Mononuclear cell (primary cell): ENCODE results near the gene HIPK3. TPM values are rescaled to one million over a fixed set of nuclear protein-coding genes. Genes with fewer than 3 reads are reported as not detected.
"Not testable (repeated sequence)": the region's sequence is repeated elsewhere in the genome, so short reads cannot be mapped to it uniquely, and the experiment has no call there.

Experiments
- H3K27me3 ChIP-seq: 2 replicates; pipeline ENCODE4 v1.6.0; 2011; ENCODE audit warnings: low read length, control low read depth; ENCODE audit not compliant: insufficient read depth
- H3K4me1 ChIP-seq: 2 replicates; pipeline ENCODE4 v1.5.1; 2011; ENCODE audit warnings: mild to moderate bottlenecking, low read length, control low read depth; ENCODE audit not compliant: insufficient read depth
- H3K4me3 ChIP-seq: 2 replicates; pipeline ENCODE4 v1.5.1; 2011; ENCODE audit warnings: mild to moderate bottlenecking, low read length, moderate library complexity
- H3K9me3 ChIP-seq: 2 replicates; pipeline ENCODE4 v1.5.1; 2011; ENCODE audit warnings: low read depth, mild to moderate bottlenecking, control low read depth, low read length
- total RNA-seq: library from RNA; depleted of rRNA; stranded (reverse); fragments of >200 nt; gene quantifications from one replicate; pipeline ENCODE4 v1.2.3, GENCODE V29; 2012

Gene HIPK3
- total RNA-seq, 1 donor = 112 TPM

DNA sequence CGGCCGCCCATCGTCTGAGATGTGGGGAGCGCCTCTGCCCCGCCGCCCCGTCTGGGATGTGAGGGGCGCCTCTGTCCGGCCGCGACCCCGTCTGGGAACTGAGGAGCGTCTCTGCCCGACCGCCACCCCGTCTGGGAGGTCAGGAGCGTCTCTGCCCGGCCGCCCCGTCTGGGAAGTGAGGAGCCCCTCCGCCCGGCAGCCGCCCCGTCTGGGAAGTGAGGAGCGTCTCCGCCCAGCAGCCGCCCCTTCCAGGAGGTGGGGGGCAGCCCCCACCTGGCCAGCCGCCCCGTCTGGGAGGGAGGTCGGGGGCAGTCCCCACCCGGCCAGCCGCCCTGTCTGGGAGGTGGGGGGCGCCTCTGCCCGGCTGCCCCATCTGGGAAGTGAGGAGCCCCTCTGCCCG is 13.5 kb upstream of the HIPK3 start:
- not testable (repeated sequence) for H3K4me3 ChIP-seq, H3K27me3 ChIP-seq, H3K9me3 ChIP-seq, H3K4me1 ChIP-seq

DNA sequence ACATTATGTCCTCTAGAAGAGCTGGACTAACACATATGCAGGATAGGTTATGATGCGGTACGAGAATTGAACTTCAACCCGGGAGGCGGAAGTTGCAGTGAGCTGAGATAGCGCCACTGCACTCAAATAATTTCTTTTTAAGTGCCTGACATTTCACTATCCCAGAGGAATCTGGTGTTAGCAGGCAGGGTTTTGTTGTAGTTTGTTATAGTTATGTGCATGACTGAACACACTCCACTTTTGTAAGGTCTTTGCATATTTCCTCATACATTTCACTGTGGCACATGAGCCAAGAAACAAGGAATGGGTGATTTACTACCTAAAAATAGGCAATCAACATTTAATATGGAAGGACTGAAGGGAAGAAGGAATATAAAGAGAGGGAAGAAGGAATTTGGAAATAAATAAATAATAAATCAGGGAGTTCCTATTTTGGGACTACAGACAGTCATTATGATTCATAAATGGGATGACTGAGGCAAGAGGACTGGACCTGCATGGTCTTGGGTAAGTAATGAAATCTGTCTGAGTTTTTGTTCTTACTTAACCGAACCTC is 8.7 kb upstream of the HIPK3 start:
- H3K27me3 ChIP-seq = no peaks in the 10 kb centered on the region
- no peaks in the 10 kb centered on the region for H3K9me3 ChIP-seq
- H3K4me1 ChIP-seq = peaks cover 8% of the 10 kb centered on the region
- no peak overlapping the region for H3K4me3 ChIP-seq

DNA sequence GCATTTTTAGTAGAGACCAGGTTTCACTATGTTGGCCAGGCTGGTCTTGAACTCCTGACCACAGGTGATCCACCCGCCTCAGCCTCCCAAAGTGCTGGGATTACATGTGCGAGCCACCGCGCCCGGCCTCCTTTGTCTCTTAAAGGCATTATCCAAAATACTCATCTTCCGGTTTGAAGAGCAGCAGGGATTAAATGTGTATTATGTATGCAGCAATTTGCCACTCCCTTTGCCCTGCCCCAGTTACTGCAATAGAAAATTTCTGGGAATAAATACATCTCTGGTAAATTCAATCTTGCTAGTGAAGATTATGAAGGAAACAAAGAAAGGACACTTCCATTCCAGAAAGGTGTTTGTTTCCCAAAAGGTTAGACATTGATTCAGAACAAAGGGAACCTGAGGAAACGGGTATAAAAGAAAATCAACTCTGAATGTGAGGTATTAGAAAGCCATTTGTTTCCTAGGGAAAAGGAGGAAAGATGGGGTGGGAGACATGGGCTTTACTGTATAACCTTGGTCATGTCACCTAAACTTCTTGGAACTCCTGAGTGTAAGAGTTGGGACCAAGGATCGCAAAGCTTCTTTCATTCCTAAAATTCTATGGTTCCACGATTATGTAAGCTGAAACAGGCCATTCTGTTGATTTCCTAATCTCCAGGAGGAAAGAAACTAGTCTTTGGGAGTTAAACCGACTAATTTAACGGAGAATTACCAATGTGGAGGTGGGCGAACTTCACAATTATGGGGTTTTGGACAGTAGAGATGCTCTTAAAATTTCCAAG is 959 bp upstream of the HIPK3 start:
- Histone ChIP-seq H3K4me1 (peaks cover 26% of the 10 kb centered on the region), H3K27me3 (no peaks in the 10 kb centered on the region), H3K9me3 (no peaks in the 10 kb centered on the region), H3K4me3 (peak overlapping the region; percentile 91)

DNA sequence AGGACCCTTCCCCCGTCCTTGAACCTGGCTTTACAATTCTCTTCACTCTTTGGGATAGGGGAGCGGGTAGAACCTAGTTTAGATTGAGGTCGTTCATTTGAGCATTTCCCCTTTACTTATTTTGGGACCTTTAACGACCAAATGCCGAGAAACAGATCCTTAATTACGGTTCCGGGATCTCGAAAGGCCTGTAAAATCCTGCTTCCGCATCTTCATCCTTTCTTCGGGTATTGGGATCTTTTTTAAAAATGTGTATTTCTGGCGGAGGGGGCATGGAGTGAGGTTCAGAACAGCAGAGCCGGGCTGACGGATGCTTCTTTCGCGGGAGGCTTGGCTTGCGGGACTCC is 395 bp upstream of the HIPK3 start:
- peaks cover 32% of the 10 kb centered on the region for H3K4me1 ChIP-seq
- no peaks in the 10 kb centered on the region for H3K9me3 ChIP-seq
- H3K4me3 ChIP-seq = peak overlapping the region; percentile 91
- H3K27me3 ChIP-seq = no peaks in the 10 kb centered on the region

DNA sequence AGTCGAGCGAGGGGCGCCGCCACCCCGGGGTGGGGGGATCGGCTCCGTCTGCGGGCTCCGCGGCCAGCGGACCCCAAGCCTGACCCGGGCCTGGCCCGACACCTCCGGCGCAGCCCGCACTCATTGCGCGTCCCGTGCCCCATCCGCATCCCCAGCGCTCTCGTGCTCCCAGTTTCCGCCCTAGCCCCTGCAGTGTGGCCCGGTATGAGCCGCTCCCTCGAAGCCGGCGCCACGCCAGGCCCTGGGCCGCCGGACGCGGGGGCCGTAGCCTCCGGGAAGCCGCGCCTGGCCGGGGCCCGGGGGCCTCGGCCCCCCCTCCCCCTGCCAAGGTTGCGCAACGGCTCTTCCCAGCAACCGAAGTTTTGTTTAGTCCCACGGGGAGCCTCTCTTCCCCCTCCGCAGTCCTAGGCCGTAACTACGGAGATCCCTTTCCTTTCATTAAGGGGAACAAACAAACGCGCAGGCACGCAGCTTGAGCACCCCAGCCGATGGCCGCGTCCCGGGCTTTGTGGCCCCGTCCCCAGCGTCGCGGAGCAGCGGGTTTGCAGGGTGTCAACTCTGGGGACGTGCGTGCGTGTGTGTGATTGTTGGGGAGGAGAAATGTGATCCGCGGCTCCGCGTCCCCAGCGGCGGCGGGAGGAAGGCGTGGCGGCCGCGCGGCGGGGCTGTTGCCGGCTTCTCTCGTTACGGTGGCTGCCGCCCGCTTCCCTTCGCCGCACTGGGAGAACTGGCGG is 883 bp downstream of the HIPK3 start:
- Histone ChIP-seq H3K4me3 (peak overlapping the region; percentile 91), H3K27me3 (no peaks in the 10 kb centered on the region), H3K9me3 (no peaks in the 10 kb centered on the region), H3K4me1 (peaks cover 42% of the 10 kb centered on the region)

DNA sequence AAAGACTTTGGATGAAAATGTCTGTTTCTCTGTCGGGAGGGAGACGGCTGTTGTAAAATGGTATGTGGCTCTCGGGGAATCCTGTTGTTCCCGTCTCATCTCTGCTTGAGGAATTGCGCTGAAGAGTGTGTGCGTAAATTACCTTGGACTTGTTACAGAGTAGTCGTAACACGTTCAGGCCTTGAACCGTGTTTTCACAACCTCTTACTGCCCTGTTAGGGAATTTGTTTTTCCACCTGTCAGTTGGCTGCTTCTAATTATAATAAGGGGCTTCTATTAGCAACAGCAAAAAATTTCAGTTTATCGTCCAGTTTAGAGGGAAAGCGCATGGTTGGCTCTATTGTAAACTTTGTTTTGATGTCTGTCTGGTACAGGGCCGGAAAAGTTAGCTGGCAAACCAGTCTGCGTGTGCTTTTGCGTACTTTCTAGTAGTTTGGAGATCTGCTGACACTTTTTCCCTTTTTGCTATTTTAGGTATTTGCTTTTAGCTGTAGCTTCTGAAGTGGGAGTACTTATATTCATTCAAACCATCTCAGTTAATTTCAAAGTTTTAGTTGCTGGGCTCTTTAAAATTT is 1.5 kb downstream of the HIPK3 start:
- H3K9me3 ChIP-seq = no peaks in the 10 kb centered on the region
- peaks cover 46% of the 10 kb centered on the region for H3K4me1 ChIP-seq
- H3K4me3 ChIP-seq = peak overlapping the region; percentile 91
- H3K27me3 ChIP-seq = no peaks in the 10 kb centered on the region

DNA sequence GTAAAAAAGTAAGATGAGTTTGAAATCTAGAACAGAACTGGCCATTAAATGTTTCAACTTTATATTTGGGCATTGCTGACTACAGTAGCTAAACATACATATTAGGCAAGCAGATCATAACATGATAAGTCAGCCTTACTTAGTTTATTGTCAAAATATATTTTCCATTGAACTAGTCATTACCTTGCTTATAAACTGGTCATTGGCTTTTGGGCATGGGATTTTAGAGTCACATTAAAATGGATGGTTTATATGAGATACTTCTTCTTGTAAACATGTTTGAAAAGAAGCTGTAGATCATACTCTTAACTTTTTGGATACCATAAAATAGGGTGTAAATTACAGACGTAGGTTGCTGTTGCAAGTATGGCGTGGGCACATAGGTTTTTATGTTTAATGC is 2.7 kb downstream of the HIPK3 start:
- H3K4me3 ChIP-seq = no peak overlapping the region
- H3K4me1 ChIP-seq = peaks cover 43% of the 10 kb centered on the region
- H3K9me3 ChIP-seq = no peaks in the 10 kb centered on the region
- H3K27me3 ChIP-seq = no peaks in the 10 kb centered on the region

DNA sequence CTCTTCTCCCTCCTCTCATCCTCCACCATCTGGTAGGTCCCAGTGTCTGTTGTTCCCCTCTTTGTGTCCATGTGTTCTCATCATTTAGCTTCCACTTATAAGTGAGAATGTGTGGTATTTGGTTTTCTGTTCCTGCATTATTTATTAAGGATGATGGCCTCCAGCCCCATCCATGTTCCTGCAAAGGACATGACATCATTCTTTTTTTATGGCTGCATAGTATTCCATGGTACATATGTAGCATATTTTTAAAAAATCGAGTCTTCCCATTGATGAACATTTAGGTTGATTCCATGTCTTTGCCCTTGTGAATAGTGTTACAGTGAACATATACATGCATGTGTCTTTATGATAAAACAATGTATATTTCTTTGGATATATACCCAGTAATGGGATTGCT is 4.2 kb downstream of the HIPK3 start:
- H3K4me3 ChIP-seq, H3K9me3 ChIP-seq, H3K27me3 ChIP-seq: not testable (repeated sequence)
- H3K4me1 ChIP-seq = peaks cover 45% of the 10 kb centered on the region

DNA sequence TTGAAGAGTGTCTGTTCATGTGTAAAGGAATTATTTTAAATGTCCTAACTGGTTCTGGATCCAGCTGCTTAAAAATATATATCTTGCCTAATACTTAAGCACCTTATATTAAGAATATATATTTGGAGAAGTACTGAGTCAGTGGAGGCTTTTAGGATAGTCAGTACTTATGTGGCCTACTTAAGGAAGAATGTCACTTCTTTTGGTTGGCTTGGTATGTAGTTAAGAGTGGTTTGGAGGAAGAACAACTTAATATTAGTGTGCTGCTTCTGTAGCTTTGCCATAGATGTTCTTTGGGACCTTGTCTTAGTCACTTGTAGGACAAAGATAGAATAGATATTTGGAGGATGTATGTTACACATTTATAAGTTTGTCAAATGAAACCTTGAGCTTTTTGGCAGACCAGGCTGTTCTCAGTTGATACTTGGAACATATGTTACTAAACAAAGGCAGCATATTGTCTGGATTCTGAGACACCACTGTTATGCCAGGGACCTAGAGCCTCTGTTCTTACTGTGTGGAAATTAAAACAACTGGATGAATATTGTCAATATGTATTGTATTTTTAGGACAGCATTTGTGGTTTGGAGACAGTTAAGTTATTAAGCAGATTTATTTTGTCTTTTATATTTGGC is 4.9 kb downstream of the HIPK3 start:
- H3K9me3 ChIP-seq = no peaks in the 10 kb centered on the region

DNA sequence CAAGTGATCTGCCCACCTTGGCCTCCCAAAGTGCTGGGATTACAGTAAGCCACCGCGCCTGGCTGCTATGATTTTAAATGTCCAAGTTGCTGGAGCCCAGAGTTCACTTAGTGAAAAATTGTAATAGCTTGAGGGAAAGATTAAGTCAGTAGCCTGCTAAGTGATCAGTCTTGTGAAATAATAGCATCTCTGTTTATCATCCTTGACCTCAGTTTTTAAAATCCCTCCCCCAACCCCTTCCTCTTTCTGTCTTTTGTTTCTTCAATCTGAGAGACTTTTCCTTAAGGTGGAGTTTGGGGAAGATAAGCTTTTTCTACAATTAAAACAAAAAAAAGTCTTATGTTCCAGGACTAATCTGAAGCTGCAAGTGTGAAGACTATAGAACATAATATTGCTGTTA is 6.4 kb downstream of the HIPK3 start:
- no peak overlapping the region for H3K4me3 ChIP-seq
- H3K9me3 ChIP-seq = no peaks in the 10 kb centered on the region
- H3K27me3 ChIP-seq = no peaks in the 10 kb centered on the region
- peaks cover 52% of the 10 kb centered on the region for H3K4me1 ChIP-seq

More for the DNA sequence above, 4.9 kb downstream of the HIPK3 start:
- Histone ChIP-seq H3K4me1 (peaks cover 47% of the 10 kb centered on the region), H3K27me3 (no peaks in the 10 kb centered on the region), H3K4me3 (no peak overlapping the region)

DNA sequence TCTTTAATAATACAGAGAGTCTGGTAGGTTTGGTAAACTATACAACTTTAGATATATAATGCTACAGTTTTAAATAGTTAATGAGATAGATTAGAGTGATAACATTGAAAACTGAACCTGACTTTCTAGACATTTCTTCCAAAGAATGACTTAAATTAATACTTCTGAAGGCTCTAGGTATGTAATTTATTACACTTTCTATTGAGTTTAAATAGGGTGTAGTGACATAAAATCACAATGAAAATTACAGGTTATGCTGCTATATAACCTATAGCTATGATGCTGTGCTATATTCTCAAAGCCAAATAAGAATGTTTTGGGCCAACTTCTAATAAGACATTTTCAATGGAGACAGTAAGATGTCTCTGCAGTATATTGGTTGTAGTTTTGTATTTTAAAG is 7.7 kb downstream of the HIPK3 start:
- Histone ChIP-seq H3K4me1 (peaks cover 52% of the 10 kb centered on the region), H3K27me3 (no peaks in the 10 kb centered on the region), H3K9me3 (no peaks in the 10 kb centered on the region), H3K4me3 (no peak overlapping the region)

DNA sequence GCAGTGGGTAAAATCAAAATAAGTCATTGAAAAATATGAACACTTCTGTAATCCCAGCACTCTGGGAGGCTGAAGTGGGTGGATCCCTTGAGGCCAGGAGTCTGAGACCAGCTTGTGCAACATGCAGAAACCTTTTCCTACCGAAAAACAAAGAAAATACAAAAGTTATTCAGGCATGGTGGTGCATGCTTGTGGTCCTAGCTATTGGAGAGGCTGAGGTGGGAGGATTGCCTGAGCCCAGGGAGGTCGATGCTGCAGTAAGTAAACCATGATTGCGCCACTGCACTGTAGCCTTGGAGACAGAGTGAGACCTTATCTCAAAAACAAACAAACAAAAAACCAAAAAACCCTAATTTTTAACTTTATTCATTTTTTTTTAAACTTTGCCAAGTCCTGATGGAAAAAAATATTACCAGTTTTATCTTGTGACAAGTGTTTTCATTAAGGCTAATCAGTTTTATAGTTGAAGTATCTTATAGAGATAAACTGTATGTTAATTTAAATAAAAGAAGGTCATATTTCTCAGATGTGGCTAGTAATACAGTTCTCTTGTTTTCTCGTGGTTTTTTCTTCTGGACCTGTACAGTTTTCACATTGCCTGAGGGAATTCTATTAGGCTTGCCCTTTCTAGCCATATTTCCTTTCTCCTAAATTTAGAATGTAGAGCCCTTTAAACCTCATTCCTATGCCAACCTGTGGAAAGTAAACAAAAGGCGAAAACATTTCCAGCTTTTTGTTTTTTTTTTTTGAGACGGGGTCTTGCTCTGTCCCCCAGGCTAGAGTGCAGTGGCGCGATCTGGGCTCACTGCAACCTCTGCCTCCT is 9.4 kb downstream of the HIPK3 start:
- Histone ChIP-seq H3K4me3 (no peak overlapping the region), H3K27me3 (no peaks in the 10 kb centered on the region), H3K4me1 (peaks cover 48% of the 10 kb centered on the region), H3K9me3 (no peaks in the 10 kb centered on the region)

DNA sequence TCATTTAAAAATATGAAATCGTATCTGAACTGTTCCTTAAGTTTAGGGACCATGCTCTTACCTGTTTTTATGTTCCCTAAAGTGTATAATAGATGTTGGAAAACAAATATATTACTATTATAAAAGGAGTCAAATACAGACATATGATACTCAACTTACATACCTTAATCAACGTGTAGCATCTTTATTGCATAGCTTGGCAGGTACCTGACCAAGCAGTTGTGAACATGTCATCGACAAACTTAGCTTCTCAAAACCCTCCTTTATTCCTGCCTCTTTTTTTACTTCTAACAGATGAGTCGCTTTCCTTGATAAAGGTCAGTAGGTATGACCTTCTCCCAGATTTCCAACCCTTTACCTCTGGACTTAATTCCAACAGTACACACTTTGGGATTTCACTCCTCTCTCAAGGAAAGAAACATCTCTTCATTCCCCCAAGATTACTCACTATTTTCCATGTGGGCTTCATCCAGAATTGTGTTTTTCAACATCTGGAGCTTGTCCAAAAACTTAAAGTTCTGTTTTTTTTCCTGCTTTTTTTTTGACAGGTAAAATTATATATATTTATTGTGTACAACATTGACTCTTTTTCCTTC is 11.9 kb downstream of the HIPK3 start:
- peaks cover 31% of the 10 kb centered on the region for H3K4me1 ChIP-seq
- no peaks in the 10 kb centered on the region for H3K27me3 ChIP-seq
- no peak overlapping the region for H3K4me3 ChIP-seq
- no peaks in the 10 kb centered on the region for H3K9me3 ChIP-seq

DNA sequence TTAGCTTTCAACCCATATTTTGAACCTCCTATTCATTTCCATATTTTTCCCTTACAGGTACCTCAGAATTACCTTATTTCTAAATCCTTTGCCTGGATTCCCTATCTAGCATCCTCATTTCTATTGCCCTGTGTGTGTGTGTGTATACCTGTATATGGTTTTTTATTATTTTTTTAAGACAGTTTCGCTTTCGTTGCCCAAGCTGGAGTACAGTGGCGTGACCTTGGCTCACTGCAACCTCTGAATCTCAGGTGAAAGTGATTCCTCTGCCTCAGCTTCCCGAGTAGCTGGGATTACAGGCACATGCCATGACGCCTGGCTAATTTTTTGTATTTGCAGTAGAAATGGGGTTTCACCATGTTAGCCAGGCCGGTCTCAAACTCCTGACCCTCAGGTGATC is 12.6 kb downstream of the HIPK3 start:
- peaks cover 28% of the 10 kb centered on the region for H3K4me1 ChIP-seq
- H3K27me3 ChIP-seq = no peaks in the 10 kb centered on the region
- no peaks in the 10 kb centered on the region for H3K9me3 ChIP-seq
- no peak overlapping the region for H3K4me3 ChIP-seq
